Activated CD8-positive, alpha-beta memory T cell treated with anti-CD3 and anti-CD28 coated beads, Interleukin-2, amount 50 U/mL, for 1 hour (primary cell): ENCODE measurements around the gene CHRNA9.
"Not testable (repeated sequence)": the region's sequence is repeated elsewhere in the genome, so short reads cannot be mapped to it uniquely, and the experiment has no call there.

Experiments used
- DNase-seq: peaks from one replicate; pipeline ENCODE4 v3.0.0-alpha.2; 2020; ENCODE audit errors: extremely low read depth

Gene CHRNA9

DNA sequence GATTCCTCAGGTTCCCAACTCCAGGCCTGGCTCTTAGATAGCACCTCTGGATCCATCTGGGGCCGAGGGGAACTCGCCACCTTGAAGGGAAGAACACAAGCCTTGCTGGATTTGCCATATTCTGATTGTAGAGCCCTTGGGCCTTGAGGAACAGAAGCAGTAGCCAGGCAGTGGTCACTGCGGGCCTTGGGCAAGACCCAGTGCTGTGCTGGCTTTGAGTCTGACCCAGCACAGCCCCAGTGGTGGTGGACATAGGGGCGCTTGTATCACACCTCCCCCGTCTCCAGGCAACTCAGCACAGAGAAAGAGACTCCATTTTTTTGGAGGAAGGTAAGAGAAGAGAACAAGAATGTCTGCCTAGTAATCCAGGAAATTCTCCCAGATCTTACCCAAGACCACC, 45.5 kb downstream of the CHRNA9 start:
- no peak for DNase-seq

DNA sequence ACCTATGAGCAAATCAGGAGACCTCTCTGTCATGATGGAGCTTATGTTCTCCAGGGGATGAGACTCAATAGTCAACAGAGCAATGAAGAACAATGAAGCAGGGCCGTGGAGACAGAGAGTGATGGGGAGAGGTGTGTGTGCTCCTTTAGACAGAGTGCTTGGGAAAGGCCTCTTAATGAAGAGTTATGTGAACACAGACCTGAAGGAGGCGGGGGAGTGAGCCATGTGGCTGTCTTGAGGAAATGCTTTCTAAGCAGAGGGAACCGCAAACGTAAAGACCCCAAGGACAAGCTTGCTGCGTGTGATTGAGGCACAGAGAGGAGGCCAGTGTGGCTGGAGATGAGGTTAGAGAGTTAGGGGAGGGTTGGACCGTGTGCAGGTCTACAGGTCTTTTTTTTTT, 53.1 kb downstream of the CHRNA9 start:
- no peak for DNase-seq

DNA sequence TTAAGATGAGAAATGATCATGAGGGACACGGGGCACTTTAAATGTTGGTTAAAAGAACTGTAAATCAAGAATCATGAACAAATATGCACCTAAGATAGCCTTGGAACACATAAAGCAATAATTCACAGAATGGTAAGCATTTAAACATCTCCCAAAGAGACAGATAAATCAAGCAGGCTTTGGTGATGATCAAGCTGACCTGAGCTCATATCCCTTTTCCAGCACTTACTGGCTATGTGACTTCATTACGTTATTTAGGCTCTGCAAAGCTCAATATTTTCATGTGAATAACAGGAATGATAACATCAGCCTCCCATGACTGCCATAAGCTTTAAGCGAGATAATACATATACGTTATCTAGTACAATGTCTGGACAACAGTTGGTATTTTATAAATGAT, 54.9 kb downstream of the CHRNA9 start:
- no peak for DNase-seq

DNA sequence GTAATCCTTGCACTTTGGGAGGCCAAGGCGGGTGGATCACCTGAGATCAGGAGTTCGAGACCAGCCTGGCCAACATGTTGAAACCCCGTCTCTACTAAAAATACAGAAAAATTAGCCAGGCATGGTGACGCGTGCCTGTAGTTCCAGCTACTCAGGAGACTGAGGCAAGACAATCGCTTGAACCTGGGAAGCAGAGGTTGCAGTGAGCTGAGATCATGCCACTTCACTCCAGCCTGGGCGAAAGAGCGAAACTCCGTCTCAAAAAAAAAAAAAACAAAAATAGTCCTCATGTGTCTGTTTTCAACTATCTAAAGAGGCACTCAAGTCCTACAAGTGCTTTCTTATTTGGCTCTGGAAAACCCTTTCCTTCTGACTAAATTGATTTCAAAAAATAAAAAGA, 57.1 kb downstream of the CHRNA9 start:
- not testable (repeated sequence) for DNase-seq

DNA sequence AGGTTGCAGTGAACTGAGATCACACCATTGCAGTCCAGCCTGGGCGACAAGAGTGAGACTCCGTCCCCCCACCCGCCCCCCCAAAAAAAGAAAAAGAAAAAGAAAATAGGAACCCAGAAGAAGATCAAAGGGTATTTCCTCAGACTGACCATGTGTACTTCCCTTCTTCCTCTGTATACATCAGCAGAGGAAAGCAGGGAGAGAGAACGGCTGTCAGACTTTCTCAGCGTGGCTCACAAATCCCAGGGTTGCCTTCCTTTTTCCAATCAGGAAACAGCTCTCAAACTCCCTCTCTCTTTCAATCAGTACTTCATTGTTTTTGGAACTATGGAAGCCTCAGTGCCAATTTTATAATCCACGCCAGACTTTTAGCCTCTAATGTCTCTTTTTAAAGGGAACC, 59.1 kb downstream of the CHRNA9 start:
- DNase-seq, result no peak

DNA sequence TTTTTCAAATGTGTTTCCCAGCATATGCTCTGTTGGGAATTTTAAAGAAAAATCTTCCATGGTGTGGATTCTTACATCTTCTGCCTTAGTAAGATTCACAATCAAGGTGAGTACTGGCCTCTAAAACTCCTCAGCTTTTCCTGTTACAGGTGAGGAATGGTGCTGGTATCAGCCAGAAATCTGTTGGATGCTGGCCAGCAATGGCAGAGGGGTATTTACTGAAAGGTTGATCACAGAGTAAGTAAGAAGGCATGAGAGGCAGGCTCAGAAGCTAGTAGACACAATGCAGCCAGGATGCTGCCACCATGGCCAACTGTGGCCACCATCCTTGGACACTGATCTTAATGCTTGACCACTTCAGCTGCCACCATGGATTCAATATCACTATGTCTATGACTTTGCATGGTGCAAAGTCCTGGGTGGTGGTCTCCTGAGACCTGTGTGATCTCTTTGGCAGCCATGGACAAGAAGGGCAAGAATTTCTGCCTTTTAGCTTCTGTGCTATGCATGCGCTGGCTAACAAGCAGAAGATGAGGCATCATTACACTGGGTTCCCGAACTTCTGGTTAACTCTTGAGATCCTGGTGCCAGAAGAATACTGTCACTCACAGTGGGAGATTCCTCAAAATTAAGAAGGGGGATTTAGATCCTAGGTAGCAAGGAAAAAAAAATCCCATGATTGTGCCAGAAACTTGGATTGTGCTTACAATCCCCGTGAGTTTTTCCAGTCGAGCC, 60.2 kb downstream of the CHRNA9 start:
- no peak for DNase-seq

DNA sequence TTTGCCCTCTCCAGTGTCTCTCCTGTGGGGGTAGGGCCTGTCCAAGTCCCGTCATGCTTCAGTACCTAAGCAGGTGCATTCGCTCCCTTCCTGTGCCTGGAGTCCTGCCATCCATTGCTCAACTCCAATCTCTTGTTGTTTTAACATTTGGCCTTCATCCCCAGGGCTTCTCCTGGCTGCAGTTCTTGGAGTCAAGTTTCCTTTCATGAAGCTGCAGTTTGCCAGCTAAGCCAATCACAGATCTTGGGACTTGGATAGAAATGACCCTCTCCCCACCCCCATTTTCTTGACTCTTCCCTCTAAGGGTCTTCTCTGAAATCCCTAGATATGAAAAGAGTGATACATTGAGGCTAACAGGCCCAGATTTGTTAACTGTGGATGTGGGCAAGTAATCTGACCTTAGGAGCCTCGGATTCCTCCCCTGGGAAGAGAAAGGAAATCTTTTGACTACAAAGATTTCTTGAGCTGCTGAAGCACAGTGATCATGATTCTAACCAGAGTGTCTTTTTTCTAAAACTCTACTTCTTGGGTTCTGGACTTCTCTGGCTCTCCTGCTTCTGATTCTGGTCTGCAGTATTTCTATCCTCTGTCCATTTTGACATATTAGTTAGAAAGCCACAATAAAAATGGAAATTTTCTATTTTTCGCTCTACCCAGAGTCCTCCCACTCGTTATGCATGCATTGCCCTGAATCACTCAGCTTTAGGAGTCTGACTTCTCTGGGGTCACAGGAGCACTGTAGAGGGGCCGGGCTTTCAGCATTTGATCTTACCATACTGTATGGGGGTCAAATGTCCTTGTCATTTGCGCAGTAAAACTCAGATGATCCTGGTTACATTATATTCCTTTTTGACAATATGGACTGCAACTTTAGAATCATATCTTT, 61.0 kb downstream of the CHRNA9 start:
- no peak for DNase-seq

DNA sequence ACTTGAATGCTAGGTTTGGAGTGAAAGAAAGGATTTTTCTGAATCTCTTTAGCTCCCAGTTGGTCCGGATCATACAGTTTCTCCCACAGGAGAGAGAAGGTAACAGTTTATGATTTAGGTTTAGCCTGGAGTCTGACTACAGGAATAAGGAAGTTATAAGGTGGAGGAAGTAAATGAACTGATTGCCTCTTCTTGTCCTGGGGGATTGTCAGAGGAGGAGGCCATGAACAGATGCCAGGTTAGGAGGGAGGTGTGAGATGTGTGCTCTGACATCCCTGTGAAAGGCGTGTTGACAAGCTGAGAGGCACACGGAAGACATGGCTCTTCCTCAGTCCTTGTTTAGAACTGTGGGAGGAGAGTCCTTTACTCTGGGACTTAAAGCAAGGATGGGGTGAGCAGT, 64.4 kb downstream of the CHRNA9 start:
- DNase-seq, result no peak

DNA sequence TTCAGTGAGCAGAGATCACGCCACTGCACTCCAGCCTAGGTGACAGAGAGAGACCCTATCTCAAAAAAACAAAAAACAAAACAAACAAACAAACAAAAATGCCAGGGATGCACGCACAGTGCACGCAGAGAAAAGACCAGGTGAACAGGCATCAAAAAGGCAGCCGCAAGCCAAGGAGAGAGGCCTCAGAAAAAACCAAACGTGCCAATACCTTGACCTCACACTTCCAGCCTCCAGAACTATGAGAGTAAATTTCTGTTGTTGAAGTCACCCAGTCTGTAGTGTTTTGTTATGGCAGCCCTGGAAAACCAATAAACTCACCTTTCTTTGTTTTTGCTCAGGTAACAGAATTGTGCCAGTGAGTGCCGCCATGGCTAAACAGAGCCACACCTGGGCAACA, 66.0 kb downstream of the CHRNA9 start:
- no peak for DNase-seq

DNA sequence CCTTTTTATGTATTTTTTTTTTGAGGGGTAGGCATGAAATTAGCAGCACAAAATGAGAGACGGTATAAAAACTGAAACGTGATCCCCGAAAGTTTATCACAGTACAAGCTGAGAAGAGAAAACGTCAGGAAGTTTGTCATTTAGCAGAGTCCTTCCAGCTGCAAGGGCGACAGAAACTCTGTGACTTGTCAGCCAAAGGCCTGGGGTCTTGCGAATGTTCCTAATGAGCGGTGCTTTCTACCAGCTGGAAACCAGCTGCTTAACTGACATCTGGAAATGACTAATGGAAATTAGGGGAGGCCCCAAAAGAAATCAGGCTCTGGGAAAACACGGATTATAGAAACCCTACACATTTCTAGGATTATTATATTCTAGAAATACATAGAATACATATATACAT, 66.5 kb downstream of the CHRNA9 start:
- no peak for DNase-seq

DNA sequence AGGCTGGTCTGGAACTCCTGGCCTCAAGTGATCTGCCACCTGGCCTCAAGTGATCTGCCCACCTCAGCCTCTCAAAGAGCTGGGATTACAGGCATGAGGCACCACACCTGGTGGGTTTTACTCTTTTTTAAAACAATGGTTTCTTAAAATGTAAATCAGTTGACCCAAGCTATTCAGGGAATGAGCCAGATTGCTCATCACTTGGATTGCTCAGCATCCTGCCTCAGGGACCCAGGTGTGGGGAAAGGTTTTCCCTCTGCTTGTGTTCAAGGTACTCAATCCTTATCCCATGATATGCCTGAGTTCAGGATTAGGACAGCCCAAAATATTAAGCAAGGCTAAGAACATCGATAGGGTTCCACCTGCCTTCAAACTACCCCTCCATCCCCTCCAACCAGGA, 67.4 kb downstream of the CHRNA9 start:
- no peak for DNase-seq

DNA sequence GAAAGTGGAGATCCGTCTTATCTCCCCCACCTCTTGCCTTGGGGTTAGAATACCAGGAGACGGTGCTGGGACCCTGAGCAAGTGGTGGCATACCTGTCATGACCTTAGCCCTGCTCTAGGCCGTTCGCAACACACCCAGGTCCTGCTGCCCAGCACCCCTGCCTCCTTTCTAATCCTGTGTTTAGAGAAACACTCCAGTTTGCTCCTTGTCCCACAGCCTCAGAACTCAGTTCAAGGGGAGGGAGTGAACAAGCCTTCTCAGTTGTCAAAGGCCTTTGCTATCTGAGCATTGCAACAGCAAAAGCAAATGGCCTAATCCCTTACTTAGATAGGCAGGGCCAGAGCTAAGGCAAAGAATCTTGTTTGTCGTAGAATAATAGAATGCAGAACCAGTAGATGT, 67.9 kb downstream of the CHRNA9 start:
- no peak for DNase-seq
